Cardiac fibroblast (primary cell): ENCODE measurements around the gene APLF.

Source experiments
- DNase-seq, 2 donors: peaks; one replicate each; pipeline versions ENCODE4 v3.0.0 to v3.0.0-alpha.2; 2010; ENCODE audit warnings: low read depth in 2 of 2
- H3K4me3 ChIP-seq, 2 donors: replicated peaks in 1 of 2; 1 replicate in 1 of 2; 2 replicates in 1 of 2; pipeline ENCODE4 v1.5.1; 2011; ENCODE audit warnings: low read depth in 2 of 2, low read length in 2 of 2, mild to moderate bottlenecking in 2 of 2, moderate library complexity in 1 of 2
- CTCF ChIP-seq: IDR thresholded peaks from one replicate; pipeline ENCODE4 v1.5.1; 2011; ENCODE audit warnings: low read depth, mild to moderate bottlenecking, low read length, inconsistent platforms

Gene APLF

GRCh38 chr2:68472796-68473414, 5.5 kb downstream of the APLF start:
- no peak overlapping the region for H3K4me3 ChIP-seq
- no peak for DNase-seq
- TF ChIP-seq CTCF: no peak

GRCh38 chr2:68475110-68475509, 7.7 kb downstream of the APLF start:
- no peak for DNase-seq
- no peak for TF ChIP-seq CTCF
- no peak overlapping the region for H3K4me3 ChIP-seq

GRCh38 chr2:68475576-68475975, 8.2 kb downstream of the APLF start:
- DNase-seq: no peak
- no peak overlapping the region for H3K4me3 ChIP-seq
- no peak for TF ChIP-seq CTCF

GRCh38 chr2:68476454-68476853, 9.1 kb downstream of the APLF start:
- H3K4me3 ChIP-seq: no peak overlapping the region
- no peak for DNase-seq
- TF ChIP-seq CTCF: no peak

- no peak for DNase-seq
- TF ChIP-seq CTCF: no peak
- no peak overlapping the region for H3K4me3 ChIP-seq
Observed at GRCh38 chr2:68478688-68479087, 11.3 kb downstream of the APLF start.

- TF ChIP-seq CTCF: no peak
- H3K4me3 ChIP-seq: no peak overlapping the region
- DNase-seq: no peak
Observed at GRCh38 chr2:68482296-68482820, 15.0 kb downstream of the APLF start.

- no peak for DNase-seq
- H3K4me3 ChIP-seq: no peak overlapping the region
- TF ChIP-seq CTCF: no peak
Observed at GRCh38 chr2:68483011-68483410, 15.6 kb downstream of the APLF start.
